ENCODE measurements around the gene ADAMTS13. TPM values are rescaled to one million over a fixed set of nuclear protein-coding genes. Genes with fewer than 3 reads are reported as not detected.

The ADAMTS13 gene
- total and polyA plus RNA-seq, 8 donors: 1.5 to 18.9 (median 3.1) TPM

- DNase-seq (peak in 1 of 6 donors; percentile 28), FAIRE-seq (no peak), ATAC-seq (no peak)
- Histone ChIP-seq H3K4me1 (peaks cover 4 to 23% (median 11%) of the 10 kb centered on the region in 3 donors), H3K27me3 (no peaks in the 10 kb centered on the region), H3K36me3 (no peaks in the 10 kb centered on the region), H3K4me3 (no peak overlapping the region), H3K27ac (no peak overlapping the region), H3K9me3 (no peaks in the 10 kb centered on the region)
- TF ChIP-seq CTCF (IDR thresholded peaks at IDR 0.05): no peak
- 61 to 64% methylated on average over 6 of the region's 6 CpGs for WGBS, 2 donors
- intact Hi-C loops (cut with DNase I): no loop called here
Measured at GRCh38 chr9:133377721-133378216, 44.4 kb upstream of the ADAMTS13 start.

- Histone ChIP-seq H3K27me3 (no peaks in the 10 kb centered on the region), H3K4me3 (no peak overlapping the region), H3K9me3 (no peaks in the 10 kb centered on the region), H3K4me1 (peaks cover 0 to 16% (median 11%) of the 10 kb centered on the region in 3 donors), H3K27ac (no peak overlapping the region), H3K36me3 (no peaks in the 10 kb centered on the region)
- ATAC-seq (no peak), FAIRE-seq (no peak), DNase-seq (peak in 1 of 6 donors; percentile 23)
- TF ChIP-seq CTCF (IDR thresholded peaks at IDR 0.05): no peak
- 68 to 88% methylated on average over 1 of the region's 1 CpG for WGBS, 2 donors
- intact Hi-C loops (cut with DNase I): no loop called here
Measured at GRCh38 chr9:133378408-133378962, 43.7 kb upstream of the ADAMTS13 start.

- WGBS, 2 donors: 93 to 94% methylated on average over 13 to 14 of the region's 14 CpGs
- no peak for TF ChIP-seq CTCF (IDR thresholded peaks at IDR 0.05)
- Histone ChIP-seq H3K4me3 (no peak overlapping the region), H3K4me1 (peaks cover 0 to 7% (median 3%) of the 10 kb centered on the region in 3 donors), H3K9me3 (no peaks in the 10 kb centered on the region), H3K27ac (no peak overlapping the region), H3K36me3 (no peaks in the 10 kb centered on the region), H3K27me3 (no peaks in the 10 kb centered on the region)
- no peak for FAIRE-seq
- intact Hi-C loops (cut with DNase I): no loop called here
- ATAC-seq: no peak
- DNase-seq: peak in 1 of 6 donors; percentile 11
Measured at GRCh38 chr9:133379153-133380086, 42.7 kb upstream of the ADAMTS13 start.

GRCh38 chr9:133380734-133381133 lies 41.4 kb upstream of the ADAMTS13 start:
- Histone ChIP-seq H3K9me3 (no peaks in the 10 kb centered on the region), H3K4me1 (peaks cover 0 to 5% (median 0%) of the 10 kb centered on the region in 3 donors), H3K4me3 (no peak overlapping the region), H3K36me3 (no peaks in the 10 kb centered on the region), H3K27ac (no peak overlapping the region), H3K27me3 (no peaks in the 10 kb centered on the region)
- WGBS, 2 donors: 86 to 95% methylated on average over 4 of the region's 4 CpGs
- FAIRE-seq (no peak), ATAC-seq (no peak), DNase-seq (no peak)
- TF ChIP-seq CTCF (IDR thresholded peaks at IDR 0.05): no peak
- intact Hi-C loops (cut with DNase I): no loop called here

Measured in pancreas (tissue), 10 donors.